Measurements from ENCODE around the gene CMSS1.
A peak's percentile ranks its signal among the peaks of the same experiment; 100 is the strongest.

CMSS1 gene

GRCh38 chr3:99903869-99904268 lies 86.2 kb downstream of the CMSS1 start:
- no peak for DNase-seq (ENCODE audit: low spot score)

GRCh38 chr3:99907959-99908544 lies 90.4 kb downstream of the CMSS1 start:
- DNase-seq (ENCODE audit: low spot score), result no peak

GRCh38 chr3:99909714-99910495 lies 92.2 kb downstream of the CMSS1 start:
- DNase-seq (ENCODE audit: low spot score), result peak; percentile 43

GRCh38 chr3:99910752-99911290 lies 93.2 kb downstream of the CMSS1 start:
- no peak for DNase-seq (ENCODE audit: low spot score)

- no peak for DNase-seq (ENCODE audit: low spot score)
Measured at GRCh38 chr3:99911433-99911832, 93.8 kb downstream of the CMSS1 start.

- no peak for DNase-seq (ENCODE audit: low spot score)
Measured at GRCh38 chr3:99915906-99916432, 98.3 kb downstream of the CMSS1 start.

- DNase-seq (ENCODE audit: low spot score), result no peak
Measured at GRCh38 chr3:99918715-99919114, 101.1 kb downstream of the CMSS1 start.

- DNase-seq (ENCODE audit: low spot score), result no peak
Measured at GRCh38 chr3:99919694-99920093, 102.0 kb downstream of the CMSS1 start.

GRCh38 chr3:99920481-99921376 lies 103.1 kb downstream of the CMSS1 start:
- no peak for DNase-seq (ENCODE audit: low spot score)

GRCh38 chr3:99921377-99921695 lies 103.7 kb downstream of the CMSS1 start:
- DNase-seq (ENCODE audit: low spot score), result no peak

GRCh38 chr3:99921986-99922385 lies 104.3 kb downstream of the CMSS1 start:
- DNase-seq (ENCODE audit: low spot score), result no peak

GRCh38 chr3:99923873-99924272 lies 106.2 kb downstream of the CMSS1 start:
- no peak for DNase-seq (ENCODE audit: low spot score)

- DNase-seq (ENCODE audit: low spot score), result no peak
Measured at GRCh38 chr3:99925584-99926230, 108.0 kb downstream of the CMSS1 start.

GRCh38 chr3:99927671-99928457 lies 110.2 kb downstream of the CMSS1 start:
- no peak for DNase-seq (ENCODE audit: low spot score)

- no peak for DNase-seq (ENCODE audit: low spot score)
Measured at GRCh38 chr3:99928771-99929744, 111.4 kb downstream of the CMSS1 start.

- peak; percentile 10 for DNase-seq (ENCODE audit: low spot score)
Measured at GRCh38 chr3:99929745-99930139, 112.1 kb downstream of the CMSS1 start.

- no peak for DNase-seq (ENCODE audit: low spot score)
Measured at GRCh38 chr3:99931059-99931458, 113.4 kb downstream of the CMSS1 start.

- no peak for DNase-seq (ENCODE audit: low spot score)
Measured at GRCh38 chr3:99933971-99934750, 116.5 kb downstream of the CMSS1 start.

Measured in SW480 (cell line).